Stimulated activated CD8-positive, alpha-beta memory T cell treated with anti-CD3 and anti-CD28 coated beads, Interleukin-12 subunit alpha, Interleukin-12 subunit beta, amount 100 ng/mL, for 4 hours (primary cell): ENCODE measurements around the gene DIPK1B.

Source experiments
- DNase-seq: peaks from one replicate; pipeline ENCODE4 v3.0.0-alpha.2; 2020; ENCODE audit warnings: low read depth

Gene DIPK1B

GRCh38 chr9:136673088-136673974 is 39.0 kb upstream of the DIPK1B start:
- DNase-seq, result no peak

DNA sequence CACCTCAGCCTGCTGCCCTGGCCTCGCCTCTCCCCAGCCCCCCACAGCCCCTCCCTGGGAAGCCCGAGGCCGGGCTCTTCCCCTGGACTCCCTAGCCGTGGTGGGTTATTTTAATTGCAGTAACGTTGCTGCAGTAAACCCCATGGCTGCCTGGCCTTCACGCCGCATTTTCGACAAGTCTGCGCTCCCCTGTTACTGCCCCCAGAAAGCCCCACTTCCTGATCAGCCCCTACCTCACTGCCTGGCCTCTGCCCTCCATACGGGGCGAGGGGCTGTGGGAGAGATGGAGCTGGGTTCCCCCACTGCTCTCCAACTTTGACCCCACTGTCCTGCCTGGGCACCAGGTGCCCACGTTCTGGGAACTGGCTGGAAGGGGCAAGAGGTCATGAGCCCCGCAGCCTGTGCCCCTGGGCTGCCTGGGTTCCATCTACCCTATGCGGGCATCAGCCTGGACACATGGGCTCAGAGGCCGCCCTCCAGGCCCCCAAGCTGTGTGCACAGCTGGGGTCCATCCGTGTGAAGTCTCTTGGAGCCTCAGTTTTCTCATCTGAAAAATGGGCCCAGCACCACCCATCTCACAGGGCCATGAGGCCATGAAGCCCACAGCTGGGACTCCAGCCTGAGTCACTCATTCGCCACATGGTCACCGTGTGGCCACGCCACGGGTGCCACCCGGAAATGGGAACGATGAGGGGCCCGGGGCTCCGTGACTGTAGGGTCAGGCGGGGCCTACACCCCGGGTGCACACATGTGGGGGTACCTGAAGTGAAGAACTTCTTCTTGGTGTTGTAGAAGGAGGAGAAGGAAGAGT is 38.2 kb upstream of the DIPK1B start:
- no peak for DNase-seq

GRCh38 chr9:136674786-136675349 is 37.5 kb upstream of the DIPK1B start:
- DNase-seq, result no peak

DNA sequence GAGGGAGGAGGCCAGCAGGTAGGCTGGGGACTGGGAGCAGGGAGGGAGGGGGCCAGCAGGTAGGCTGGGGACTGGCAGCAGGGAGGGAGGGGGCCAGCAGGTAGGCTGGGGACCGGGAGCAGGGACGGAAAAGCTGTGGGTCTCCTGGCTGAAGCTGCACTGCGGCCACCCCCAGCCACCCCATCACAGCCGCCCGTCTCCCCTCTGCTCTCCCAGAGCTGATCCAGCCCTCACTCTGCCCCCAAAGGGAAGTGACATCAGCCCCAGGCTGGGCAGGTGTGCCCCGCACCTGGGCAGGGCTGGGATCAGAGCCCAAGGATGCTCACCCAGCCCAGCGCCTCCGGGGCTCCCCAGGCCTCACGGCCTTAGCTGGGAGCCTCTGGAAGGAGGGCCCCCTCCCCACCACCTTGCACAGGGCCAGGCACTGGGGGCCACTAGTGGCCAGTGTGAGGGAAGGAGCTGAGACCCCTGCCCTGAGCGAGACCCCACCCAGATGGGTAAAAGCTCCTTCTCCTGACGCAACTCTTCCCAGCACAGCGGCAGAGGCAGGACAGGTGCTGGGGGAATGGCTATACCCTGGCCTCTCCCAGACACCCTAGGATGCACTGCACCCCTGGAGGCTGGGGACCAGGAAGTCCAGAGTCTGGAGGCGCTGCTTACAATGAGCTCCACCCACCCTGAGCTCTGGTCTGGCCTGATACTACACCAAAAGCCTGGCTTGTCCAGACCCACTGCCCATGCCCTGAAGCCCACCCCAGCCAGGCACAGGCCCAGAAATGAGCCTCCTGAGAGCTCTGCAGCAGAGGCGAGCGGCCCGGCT is 36.7 kb upstream of the DIPK1B start:
- DNase-seq, result no peak

- no peak for DNase-seq
Measured at GRCh38 chr9:136676297-136676794, 36.0 kb upstream of the DIPK1B start.

DNA sequence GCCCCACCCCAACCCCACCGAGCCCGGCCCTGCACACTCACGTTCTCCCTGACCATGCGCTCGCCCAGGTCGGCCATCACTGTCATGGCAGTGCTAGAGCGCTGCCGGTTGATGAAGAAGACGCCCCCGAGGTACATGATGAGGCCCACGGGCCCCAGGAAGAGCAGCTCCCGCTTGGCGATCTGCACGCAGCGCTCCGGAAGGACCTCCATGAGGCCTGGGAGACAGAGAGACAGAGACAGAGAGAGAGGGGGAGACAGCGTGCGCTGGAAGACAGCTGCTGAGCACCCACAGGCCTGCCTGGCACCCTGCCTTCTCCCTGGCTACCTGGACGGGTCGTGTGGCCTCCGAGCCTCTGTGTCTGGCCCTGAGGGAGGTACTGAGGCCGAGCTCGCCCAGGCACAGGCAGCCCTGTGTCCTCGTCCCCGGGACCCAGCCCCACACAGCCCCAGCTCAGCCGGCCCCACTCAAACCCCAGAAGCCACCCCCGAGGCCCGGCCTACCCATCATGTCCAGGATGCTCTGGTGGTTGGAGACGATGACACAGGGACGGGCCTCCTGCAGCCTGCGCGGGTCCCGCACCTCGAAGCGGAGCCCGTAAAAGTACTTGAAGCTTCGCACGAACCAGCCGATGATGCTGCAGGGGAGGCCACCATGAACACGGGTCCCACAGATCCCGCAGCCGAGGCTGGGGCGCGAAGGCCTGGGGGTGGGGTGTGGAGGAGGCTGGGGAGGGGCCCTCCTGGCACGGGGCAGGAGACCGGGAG is 35.3 kb upstream of the DIPK1B start:
- no peak for DNase-seq

DNA sequence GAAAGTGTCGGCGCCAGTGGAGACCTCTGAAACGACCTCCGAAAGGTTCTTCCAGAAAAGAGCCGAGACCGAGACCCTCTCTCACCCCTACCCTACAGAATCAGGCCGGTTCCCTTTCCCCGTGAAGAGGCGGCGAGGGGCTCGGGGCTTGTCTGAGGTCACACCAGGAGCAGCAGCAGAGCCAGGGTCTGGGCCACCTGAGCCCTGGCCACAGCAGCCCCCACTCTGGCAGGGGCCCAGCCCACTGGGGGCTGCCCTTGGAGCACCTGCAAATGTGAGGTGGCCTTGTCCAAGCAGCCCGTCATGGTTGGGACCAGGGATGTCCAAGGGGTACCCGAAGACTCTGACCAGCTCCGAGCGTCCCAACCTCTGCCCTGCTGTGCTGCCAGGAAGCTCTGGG is 34.3 kb upstream of the DIPK1B start:
- no peak for DNase-seq

DNA sequence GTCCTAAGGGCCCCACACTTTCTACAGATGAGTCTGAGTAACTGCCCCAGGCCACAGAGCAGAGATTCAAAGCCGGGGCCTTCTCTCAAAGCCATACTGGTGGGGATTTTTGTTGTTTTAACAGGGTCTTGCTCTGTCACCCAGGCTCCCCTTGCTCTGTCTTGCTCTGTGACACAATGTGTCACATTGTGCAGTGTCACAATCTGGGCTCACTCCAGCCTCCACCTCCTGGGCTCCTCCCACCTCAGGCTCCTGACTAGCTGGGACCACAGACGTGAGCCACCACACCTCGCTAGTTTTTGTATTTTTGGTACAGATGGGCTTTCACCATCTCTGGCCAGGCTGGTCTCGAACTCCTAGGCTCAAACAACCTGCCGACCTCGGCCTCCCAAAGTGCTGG is 33.7 kb upstream of the DIPK1B start:
- DNase-seq, result no peak

DNA sequence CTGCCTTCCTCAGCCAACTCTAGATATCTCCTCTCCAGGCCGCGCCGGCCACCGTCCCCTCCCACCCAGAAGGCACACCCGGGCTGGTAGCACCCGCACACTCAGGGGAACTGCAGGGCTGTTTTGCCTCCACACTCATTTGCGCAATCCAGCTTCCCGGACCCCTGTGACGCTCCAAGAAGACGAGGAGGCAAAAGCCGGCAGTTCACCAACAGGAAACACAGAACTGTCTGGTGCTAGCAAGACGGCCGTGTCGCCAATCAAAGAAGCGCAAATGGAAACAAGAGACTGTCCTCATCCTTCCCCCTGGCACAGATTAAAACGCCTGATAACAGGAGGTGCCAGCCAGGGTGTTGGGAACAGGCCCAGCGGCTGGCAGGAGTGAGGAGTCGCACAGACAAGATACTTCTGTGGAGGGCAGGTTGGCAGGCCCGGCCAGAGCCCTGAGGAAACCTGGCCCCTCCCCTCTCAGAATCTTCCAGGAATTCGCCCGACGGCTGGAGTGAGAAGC is 32.9 kb upstream of the DIPK1B start:
- no peak for DNase-seq

- DNase-seq, result no peak
Measured at GRCh38 chr9:136681029-136681428, 31.3 kb upstream of the DIPK1B start.

GRCh38 chr9:136681945-136682699 is 30.2 kb upstream of the DIPK1B start:
- DNase-seq, result no peak

- DNase-seq, result no peak
Measured at GRCh38 chr9:136682710-136683109, 29.7 kb upstream of the DIPK1B start.

- DNase-seq, result no peak
Measured at GRCh38 chr9:136683173-136683745, 29.1 kb upstream of the DIPK1B start.

- no peak for DNase-seq
Measured at GRCh38 chr9:136683755-136684154, 28.6 kb upstream of the DIPK1B start.

DNA sequence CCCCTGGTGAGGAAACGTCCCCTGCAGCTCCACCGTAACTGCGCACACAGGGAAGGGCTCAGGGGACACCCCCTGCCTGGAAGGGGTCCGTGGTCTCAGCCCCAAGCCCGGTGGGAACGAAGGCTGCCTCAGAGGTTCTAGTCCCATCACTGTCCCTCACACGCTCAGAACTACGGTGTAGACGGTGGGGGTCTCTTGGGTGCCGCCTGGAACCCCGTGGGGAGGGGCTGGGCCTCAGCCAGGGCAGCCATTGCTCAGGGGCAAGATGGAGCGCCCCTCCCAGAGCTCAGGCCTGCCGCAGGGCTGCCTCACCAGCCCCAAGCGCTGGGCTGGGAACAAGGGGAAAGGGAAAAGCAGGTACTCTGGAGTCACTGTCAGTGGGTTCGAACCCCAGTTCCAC is 28.0 kb upstream of the DIPK1B start:
- no peak for DNase-seq

- no peak for DNase-seq
Measured at GRCh38 chr9:136684799-136685198, 27.6 kb upstream of the DIPK1B start.

GRCh38 chr9:136685216-136685615 is 27.2 kb upstream of the DIPK1B start:
- no peak for DNase-seq

- no peak for DNase-seq
Measured at GRCh38 chr9:136685790-136686533, 26.4 kb upstream of the DIPK1B start.

DNA sequence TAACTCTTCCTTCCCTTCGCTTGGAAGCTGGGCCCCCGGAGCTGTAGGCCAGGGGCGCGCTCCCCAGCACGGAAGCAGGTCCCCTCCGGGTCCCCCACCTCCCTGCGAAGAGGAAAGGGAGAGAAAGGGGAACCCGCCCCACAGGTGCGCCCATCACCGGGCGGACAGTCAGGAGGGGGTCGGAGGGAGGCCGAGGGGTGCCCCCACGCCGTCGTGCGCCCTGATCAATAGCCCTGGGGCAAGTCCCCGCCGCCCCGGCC is 25.9 kb upstream of the DIPK1B start:
- no peak for DNase-seq
